GM23338 (cell line): Measurements from ENCODE around the gene FLRT2. TPM values are rescaled to one million over a fixed set of nuclear protein-coding genes. Genes with fewer than 3 reads are reported as not detected.

Source experiments
- CTCF ChIP-seq, 2 experiments: fragments of 200-600 bp in 1 of 2; sonication (generic) in 1 of 2; conservative IDR thresholded peaks; 2 replicates each; pipeline versions ENCODE4 v1.5.1 to v1.6.1; 2016 to 2017; ENCODE audit warnings: antibody characterized with exemption in 2 of 2, low read depth in 2 of 2, mild to moderate bottlenecking in 2 of 2, moderate library complexity in 1 of 2
- EZH2 ChIP-seq: fragments of 200-600 bp; sonication (generic); IDR thresholded peaks from one replicate; pipeline ENCODE4 v1.8.0; 2017; ENCODE audit warnings: antibody characterized with exemption, mild to moderate bottlenecking, low read depth; ENCODE audit not compliant: unreplicated experiment
- NANOG ChIP-seq: IDR thresholded peaks from 2 replicates; pipeline ENCODE4 v1.6.1; 2016; ENCODE audit warnings: antibody characterized with exemption, borderline replicate concordance
- POLR2AphosphoS5 ChIP-seq: IDR thresholded peaks from 2 replicates; pipeline ENCODE4 v1.6.1; 2016; ENCODE audit warnings: antibody characterized with exemption, low read depth
- STAT1 ChIP-seq: IDR thresholded peaks from one replicate; pipeline ENCODE4 v1.6.1; 2016; ENCODE audit warnings: antibody characterized with exemption; ENCODE audit not compliant: unreplicated experiment
- ZNF114 ChIP-seq: fragments of 250-450 bp; sonication (Bioruptor Pico); IDR thresholded peaks from 2 replicates; pipeline ENCODE4 v1.5.0; 2020; ENCODE audit warnings: mild to moderate bottlenecking, moderate library complexity
- ZNF331 ChIP-seq: fragments of 250-450 bp; sonication (Bioruptor Pico); IDR thresholded peaks from 2 replicates; pipeline ENCODE4 v1.5.0; 2020; ENCODE audit warnings: low read depth, mild to moderate bottlenecking, moderate library complexity
- ZNF462 ChIP-seq: fragments of 250-450 bp; sonication (Bioruptor Pico); IDR thresholded peaks from 2 replicates; pipeline ENCODE4 v1.5.0; 2020; ENCODE audit warnings: mild to moderate bottlenecking, moderate library complexity
- polyA plus RNA-seq: library from polyadenylated mRNA; unstranded; fragments of >200 nt; fragmentation: Nextera tagmentation; extraction: Ambion mirVana; gene quantifications from 2 replicates; pipeline ENCODE4 v1.2.1, GENCODE V29; 2016
- total RNA-seq: library from RNA; depleted of rRNA; stranded (reverse); fragments of >200 nt; shearing (Covaris generic); gene quantifications from 2 replicates; pipeline ENCODE4 v1.2.3, GENCODE V29; 2014
- TF ChIP-seq, protein P1 (sequence below): IDR thresholded peaks from one replicate; pipeline ENCODE4 v1.6.1; 2018; ENCODE audit warnings: antibody characterized with exemption; ENCODE audit not compliant: unreplicated experiment

The FLRT2 gene
- total and polyA plus RNA-seq, 2 experiments from 2014 or later: 4.3 to 7.4 TPM

DNA sequence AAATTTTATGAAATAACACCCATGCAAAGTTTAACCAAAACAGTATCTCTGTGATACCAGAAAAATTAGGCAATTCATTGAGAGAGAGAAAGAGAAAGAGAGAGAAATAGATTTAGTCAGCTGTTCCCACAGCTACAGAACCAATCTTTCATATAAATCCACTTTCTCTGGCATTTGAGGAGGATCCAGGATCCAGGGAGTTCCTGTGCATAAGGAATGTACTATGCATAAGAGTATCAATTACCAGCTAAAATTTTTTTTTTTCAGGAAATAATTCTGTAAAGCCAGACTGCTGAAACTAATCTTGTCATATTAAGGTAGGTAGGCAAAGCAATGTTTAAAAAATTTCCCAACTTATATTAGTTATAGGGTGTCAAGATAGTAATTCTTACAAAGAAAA is 133.7 kb downstream of the FLRT2 start (continued):
- TF ChIP-seq ZNF462 (CRISPR knock-in tag) (no peak), CTCF (conservative IDR thresholded peaks at IDR 0.05; ENCODE audit: low read depth in 2 of 2) (no peak), ZNF331 (CRISPR knock-in tag) (no peak), ZNF114 (CRISPR knock-in tag) (no peak), STAT1 (no peak), NANOG (no peak), EZH2 (no peak), POLR2AphosphoS5 (no peak)
- TF ChIP-seq, protein P1, sequence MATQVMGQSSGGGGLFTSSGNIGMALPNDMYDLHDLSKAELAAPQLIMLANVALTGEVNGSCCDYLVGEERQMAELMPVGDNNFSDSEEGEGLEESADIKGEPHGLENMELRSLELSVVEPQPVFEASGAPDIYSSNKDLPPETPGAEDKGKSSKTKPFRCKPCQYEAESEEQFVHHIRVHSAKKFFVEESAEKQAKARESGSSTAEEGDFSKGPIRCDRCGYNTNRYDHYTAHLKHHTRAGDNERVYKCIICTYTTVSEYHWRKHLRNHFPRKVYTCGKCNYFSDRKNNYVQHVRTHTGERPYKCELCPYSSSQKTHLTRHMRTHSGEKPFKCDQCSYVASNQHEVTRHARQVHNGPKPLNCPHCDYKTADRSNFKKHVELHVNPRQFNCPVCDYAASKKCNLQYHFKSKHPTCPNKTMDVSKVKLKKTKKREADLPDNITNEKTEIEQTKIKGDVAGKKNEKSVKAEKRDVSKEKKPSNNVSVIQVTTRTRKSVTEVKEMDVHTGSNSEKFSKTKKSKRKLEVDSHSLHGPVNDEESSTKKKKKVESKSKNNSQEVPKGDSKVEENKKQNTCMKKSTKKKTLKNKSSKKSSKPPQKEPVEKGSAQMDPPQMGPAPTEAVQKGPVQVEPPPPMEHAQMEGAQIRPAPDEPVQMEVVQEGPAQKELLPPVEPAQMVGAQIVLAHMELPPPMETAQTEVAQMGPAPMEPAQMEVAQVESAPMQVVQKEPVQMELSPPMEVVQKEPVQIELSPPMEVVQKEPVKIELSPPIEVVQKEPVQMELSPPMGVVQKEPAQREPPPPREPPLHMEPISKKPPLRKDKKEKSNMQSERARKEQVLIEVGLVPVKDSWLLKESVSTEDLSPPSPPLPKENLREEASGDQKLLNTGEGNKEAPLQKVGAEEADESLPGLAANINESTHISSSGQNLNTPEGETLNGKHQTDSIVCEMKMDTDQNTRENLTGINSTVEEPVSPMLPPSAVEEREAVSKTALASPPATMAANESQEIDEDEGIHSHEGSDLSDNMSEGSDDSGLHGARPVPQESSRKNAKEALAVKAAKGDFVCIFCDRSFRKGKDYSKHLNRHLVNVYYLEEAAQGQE: no peak
